ENCODE data around the gene ULBP2. TPM values are rescaled to one million over a fixed set of nuclear protein-coding genes. Genes with fewer than 3 reads are reported as not detected.

The ULBP2 gene
- total RNA-seq, 2 experiments from 2014 or later = 0.60 to 2.6 TPM

DNA sequence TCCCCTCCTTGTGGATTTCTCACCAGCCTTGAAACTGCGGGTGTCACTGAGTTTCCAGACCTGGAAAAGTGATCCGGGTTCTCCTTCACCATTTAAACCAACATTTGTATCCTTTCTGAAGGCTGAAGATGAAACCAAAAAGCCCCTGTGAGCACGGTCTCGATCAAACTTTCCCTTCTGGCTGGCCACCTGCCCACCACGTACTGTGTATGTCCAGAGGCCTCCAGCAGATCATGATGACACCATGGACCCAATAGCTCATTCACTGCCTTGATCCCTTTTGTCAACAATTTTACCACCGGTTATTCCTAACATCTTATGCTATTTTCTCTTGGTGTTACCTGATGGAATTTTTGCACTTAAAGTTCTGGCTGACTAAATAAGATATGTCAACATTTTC is 37.5 kb downstream of the ULBP2 start:
- DNase-seq (ENCODE audit: low spot score) = no peak
- TF ChIP-seq EZH2phosphoT487 (IDR thresholded peaks at IDR 0.05; ENCODE audit: borderline replicate concordance, low read depth, low read length) (no peak), CTCF (conservative IDR thresholded peaks at IDR 0.05; ENCODE audit: low read length) (no peak)
- Histone ChIP-seq H3K9me3 (ENCODE audit: low read length) (no peaks in the 10 kb centered on the region), H3K79me2 (ENCODE audit: insufficient read depth, low read depth, low read length) (no peaks in the 10 kb centered on the region), H3K4me3 (ENCODE audit: low read depth, low read length, poor library complexity, severe bottlenecking) (no peak overlapping the region), H3K4me2 (ENCODE audit: low read length) (no peak overlapping the region), H3K4me1 (ENCODE audit: insufficient read depth, low read length, poor library complexity, severe bottlenecking) (no peaks in the 10 kb centered on the region), H3K9me2 (ENCODE audit: insufficient read depth, low read length) (no peaks in the 10 kb centered on the region), H4K20me1 (ENCODE audit: insufficient read depth, low read length) (no peaks in the 10 kb centered on the region), H3K27ac (ENCODE audit: low read depth, low read length, poor library complexity, severe bottlenecking) (no peak overlapping the region), H2AFZ (ENCODE audit: low read length) (no peak overlapping the region), H3K36me3 (ENCODE audit: insufficient read depth, low read length) (no peaks in the 10 kb centered on the region)
- ChIA-PET POLR2A (no interaction called here), CTCF (ENCODE audit: unreplicated experiment) (no interaction called here)
- BruUV-seq (replicated peaks) = no TSS peak
- intact Hi-C loops (cut with micrococcal nuclease; ENCODE audit: unreplicated experiment) = no loop called here

DNA sequence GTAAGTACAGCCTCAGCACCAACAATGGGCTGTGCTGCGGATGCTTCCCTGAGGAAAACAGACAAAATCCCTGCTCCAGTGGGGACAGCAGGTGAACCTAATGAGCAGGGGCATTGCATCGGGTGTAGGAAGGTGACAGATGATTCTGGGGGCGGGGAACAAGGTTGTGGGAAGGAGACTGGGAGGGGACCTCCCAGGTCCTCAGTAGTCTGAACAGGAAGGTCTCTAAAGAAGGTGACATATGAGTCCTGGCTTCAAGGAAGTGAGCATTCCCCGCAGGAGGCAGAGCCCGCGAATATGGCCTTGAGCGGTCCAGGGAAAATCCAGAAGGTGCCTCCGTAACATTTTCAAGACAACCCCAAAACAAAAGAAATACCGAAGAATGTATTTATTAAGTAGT is 41.3 kb downstream of the ULBP2 start:
- no peaks in the 10 kb centered on the region for H3K9me3 ChIP-seq (ENCODE audit: low read length)
- no TSS peak for BruUV-seq (replicated peaks)
- no peak overlapping the region for H3K27ac ChIP-seq (ENCODE audit: low read depth, low read length, poor library complexity, severe bottlenecking)
- ChIA-PET CTCF (ENCODE audit: unreplicated experiment) (no interaction called here), POLR2A (interaction anchor here (0.8 to 1.4 kb wide), 2 partner anchors 11 to 23 kb away, joined by 4 to 5 read pairs; no protein-coding TSS in a partner anchor)
- H2AFZ ChIP-seq (ENCODE audit: low read length) = no peak overlapping the region
- no peaks in the 10 kb centered on the region for H3K9me2 ChIP-seq (ENCODE audit: insufficient read depth, low read length)
- no peaks in the 10 kb centered on the region for H3K4me1 ChIP-seq (ENCODE audit: insufficient read depth, low read length, poor library complexity, severe bottlenecking)
- H3K4me3 ChIP-seq (ENCODE audit: low read depth, low read length, poor library complexity, severe bottlenecking) = no peak overlapping the region
- H3K36me3 ChIP-seq (ENCODE audit: insufficient read depth, low read length) = no peaks in the 10 kb centered on the region
- H3K4me2 ChIP-seq (ENCODE audit: low read length) = no peak overlapping the region
- H4K20me1 ChIP-seq (ENCODE audit: insufficient read depth, low read length) = no peaks in the 10 kb centered on the region
- no peaks in the 10 kb centered on the region for H3K79me2 ChIP-seq (ENCODE audit: insufficient read depth, low read depth, low read length)
- intact Hi-C loops (cut with micrococcal nuclease; ENCODE audit: unreplicated experiment) = no loop called here
- no peak for DNase-seq (ENCODE audit: low spot score)
- TF ChIP-seq EZH2phosphoT487 (IDR thresholded peaks at IDR 0.05; ENCODE audit: borderline replicate concordance, low read depth, low read length) (no peak), CTCF (conservative IDR thresholded peaks at IDR 0.05; ENCODE audit: low read length) (no peak)

DNA sequence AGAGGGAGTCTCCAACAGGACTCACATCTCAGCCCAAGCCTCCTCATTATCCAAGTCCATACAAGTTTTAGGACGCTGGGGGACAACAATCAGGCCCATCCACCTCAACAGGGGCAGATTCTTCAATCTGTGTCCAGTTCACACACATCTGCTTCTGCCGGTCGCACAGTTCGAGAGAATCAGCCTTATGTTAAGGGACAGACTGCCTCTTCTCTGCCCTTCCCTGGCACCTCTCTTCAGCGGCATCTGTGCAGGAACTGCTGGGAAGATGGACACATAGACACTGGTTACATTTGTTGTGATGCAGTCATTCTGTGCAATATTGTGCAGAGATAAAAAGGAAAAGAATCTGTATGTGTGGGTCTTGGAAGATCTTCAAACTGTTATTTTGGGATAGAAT is 43.0 kb downstream of the ULBP2 start:
- Histone ChIP-seq H2AFZ (ENCODE audit: low read length) (no peak overlapping the region), H3K27ac (ENCODE audit: low read depth, low read length, poor library complexity, severe bottlenecking) (no peak overlapping the region), H3K4me1 (ENCODE audit: insufficient read depth, low read length, poor library complexity, severe bottlenecking) (no peaks in the 10 kb centered on the region), H3K4me3 (ENCODE audit: low read depth, low read length, poor library complexity, severe bottlenecking) (no peak overlapping the region), H3K79me2 (ENCODE audit: insufficient read depth, low read depth, low read length) (no peaks in the 10 kb centered on the region), H3K9me3 (ENCODE audit: low read length) (no peaks in the 10 kb centered on the region), H3K4me2 (ENCODE audit: low read length) (no peak overlapping the region), H3K36me3 (ENCODE audit: insufficient read depth, low read length) (no peaks in the 10 kb centered on the region), H4K20me1 (ENCODE audit: insufficient read depth, low read length) (peaks cover under 1% of the 10 kb centered on the region; the same call in 1 of the 2 replicates), H3K9me2 (ENCODE audit: insufficient read depth, low read length) (no peaks in the 10 kb centered on the region)
- no peak for DNase-seq (ENCODE audit: low spot score)
- ChIA-PET CTCF (ENCODE audit: unreplicated experiment) (no interaction called here), POLR2A (interaction anchor here (0.7 to 1.4 kb wide), 2 partner anchors 8 to 22 kb away, joined by 4 read pairs; no protein-coding TSS in a partner anchor)
- TF ChIP-seq EZH2phosphoT487 (IDR thresholded peaks at IDR 0.05; ENCODE audit: borderline replicate concordance, low read depth, low read length) = no peak
- no peak for TF ChIP-seq CTCF (conservative IDR thresholded peaks at IDR 0.05; ENCODE audit: low read length)
- no TSS peak for BruUV-seq (replicated peaks)
- intact Hi-C loops (cut with micrococcal nuclease; ENCODE audit: unreplicated experiment) = no loop called here
